GM21737 (cell line): ENCODE data around the gene CCDC195.
"Not testable (repeated sequence)": the region's sequence is repeated elsewhere in the genome, so short reads cannot be mapped to it uniquely, and the experiment has no call there.

ENCODE experiments used
- ATAC-seq: cut with Tn5 transposase; IDR thresholded peaks from one replicate; pipeline ENCODE4 v1.9.1; 2021; ENCODE audit warnings: mild to moderate bottlenecking, moderate library complexity; ENCODE audit not compliant: unreplicated experiment

The CCDC195 gene

GRCh38 chr2:224691563-224691962 is 24.6 kb downstream of the CCDC195 start:
- ATAC-seq: no peak

GRCh38 chr2:224690868-224691267 is 25.3 kb downstream of the CCDC195 start:
- no peak for ATAC-seq

- ATAC-seq: no peak
These were observed 26.6 kb downstream of the CCDC195 start for GRCh38 chr2:224689539-224689938.

GRCh38 chr2:224688997-224689396 is 27.2 kb downstream of the CCDC195 start:
- no peak for ATAC-seq

- ATAC-seq: no peak
These were observed 29.0 kb downstream of the CCDC195 start for GRCh38 chr2:224687156-224687555.

GRCh38 chr2:224685121-224685520 is 31.0 kb downstream of the CCDC195 start:
- ATAC-seq: no peak

- ATAC-seq: no peak
These were observed 34.0 kb downstream of the CCDC195 start for GRCh38 chr2:224682134-224682533.

GRCh38 chr2:224671731-224672130 is 44.4 kb downstream of the CCDC195 start:
- no peak for ATAC-seq

GRCh38 chr2:224670203-224670602 is 46.0 kb downstream of the CCDC195 start:
- ATAC-seq: no peak

GRCh38 chr2:224669449-224669848 is 46.7 kb downstream of the CCDC195 start:
- ATAC-seq: no peak

- no peak for ATAC-seq
These were observed 47.8 kb downstream of the CCDC195 start for GRCh38 chr2:224668123-224668909.

- peak; percentile 97 for ATAC-seq
These were observed 49.1 kb downstream of the CCDC195 start for GRCh38 chr2:224666951-224667553.

GRCh38 chr2:224663322-224663721 is 52.8 kb downstream of the CCDC195 start:
- not testable (repeated sequence) for ATAC-seq

- not testable (repeated sequence) for ATAC-seq
These were observed 54.5 kb downstream of the CCDC195 start for GRCh38 chr2:224661708-224662107.

GRCh38 chr2:224659714-224660113 is 56.5 kb downstream of the CCDC195 start:
- no peak for ATAC-seq

- ATAC-seq: no peak
These were observed 57.3 kb downstream of the CCDC195 start for GRCh38 chr2:224658780-224659405.

GRCh38 chr2:224657349-224657748 is 58.8 kb downstream of the CCDC195 start:
- no peak for ATAC-seq

- no peak for ATAC-seq
These were observed 61.1 kb downstream of the CCDC195 start for GRCh38 chr2:224655006-224655537.
